Ascending aorta (tissue), 2 donors: ENCODE results near the gene TIMM9. TPM values are rescaled to one million over a fixed set of nuclear protein-coding genes. Genes with fewer than 3 reads are reported as not detected.

Source experiments
- DNase-seq, 2 donors: peaks; one replicate each; pipeline ENCODE4 v3.0.0-alpha.2; 2019; ENCODE audit warnings: low spot score in 2 of 2
- H3K27ac ChIP-seq, 2 donors: fragments of 200-600 bp; sonication (generic); one replicate each; pipeline ENCODE4 v1.5.1; 2016 to 2017; ENCODE audit warnings: mild to moderate bottlenecking in 1 of 2
- H3K27me3 ChIP-seq: fragments of 200-600 bp; sonication (generic); one replicate; pipeline ENCODE4 v1.5.1; 2017
- H3K36me3 ChIP-seq, 2 donors: fragments of 200-600 bp; sonication (generic); one replicate each; pipeline ENCODE4 v1.5.1; 2016
- H3K4me1 ChIP-seq, 2 donors: fragments of 200-600 bp; sonication (generic); one replicate each; pipeline ENCODE4 v1.5.1; 2016 to 2017; ENCODE audit warnings: mild to moderate bottlenecking in 1 of 2
- H3K4me3 ChIP-seq, 2 donors: fragments of 200-600 bp; sonication (generic); one replicate each; pipeline ENCODE4 v1.5.1; 2016 to 2017; ENCODE audit warnings: mild to moderate bottlenecking in 1 of 2
- H3K9me3 ChIP-seq, 2 donors: fragments of 200-600 bp; sonication (generic); one replicate each; pipeline ENCODE4 v1.5.1; 2016
- CTCF ChIP-seq, 3 experiments: fragments of 200-600 bp in 2 of 3; fragments of 450-650 bp in 1 of 3; sonication (generic) in 2 of 3; IDR thresholded peaks; one replicate each; pipeline ENCODE4 v1.5.1; 2016 to 2019; ENCODE audit warnings: antibody characterized with exemption in 3 of 3, mild to moderate bottlenecking in 1 of 3, moderate library complexity in 1 of 3
- intact Hi-C: fragments of 100-400 bp; cut with DNase I; formaldehyde crosslinking; loops from one replicate; pipeline ENCODE4 v1.15.1; 2023
- total RNA-seq: library from RNA; depleted of rRNA; stranded (reverse); fragments of >200 nt; gene quantifications from one replicate; pipeline ENCODE4 v1.1.0, GENCODE V29; 2016

TIMM9 gene
- total RNA-seq, result 0.96 TPM

- Histone ChIP-seq H3K9me3 (no peaks in the 10 kb centered on the region), H3K4me3 (peak within 1 kb of the TSS; percentile 66 to 94), H3K27me3 (no peaks in the 10 kb centered on the region), H3K36me3 (peaks cover 6% of the 10 kb centered on the region in 2 donors), H3K27ac (peak within 1 kb of the TSS; percentile 85 to 91), H3K4me1 (peaks cover 0 to 12% of the 10 kb centered on the region in 2 donors)
- no peak for TF ChIP-seq CTCF (IDR thresholded peaks at IDR 0.05)
- DNase-seq, result peak; percentile 88 to 98
- intact Hi-C loops, result loop anchor here (2.0 to 5.0 kb wide), 4 partner anchors 129 to 1820 kb away; partner anchors contain the start of genes AP5M1, ARID4A, DAAM1 and EXOC5
Observed at GRCh38 chr14:58427281-58428117, at the start of gene TIMM9, which contains the start of gene KIAA0586. Gene TIMM9, minus strand, starts transcription at chr14:58427531. Its CDS starts 15,586 bp downstream, at chr14:58411945. Gene KIAA0586, plus strand, starts transcription at chr14:58427719. Its CDS starts 546 bp downstream, at chr14:58428265.

- intact Hi-C loops, result no loop called here
- Histone ChIP-seq H3K27ac (no peak overlapping the region), H3K4me3 (no peak overlapping the region), H3K27me3 (no peaks in the 10 kb centered on the region), H3K9me3 (no peaks in the 10 kb centered on the region), H3K36me3 (peaks cover 17 to 23% of the 10 kb centered on the region in 2 donors), H3K4me1 (no peaks in the 10 kb centered on the region)
- TF ChIP-seq CTCF (IDR thresholded peaks at IDR 0.05), result no peak
- DNase-seq, result no peak
Observed at GRCh38 chr14:58476320-58476719, 49.0 kb upstream of the TIMM9 start.

GRCh38 chr14:58469309-58469708 lies 42.0 kb upstream of the TIMM9 start:
- Histone ChIP-seq H3K36me3 (peaks cover 13 to 48% of the 10 kb centered on the region in 2 donors), H3K4me1 (no peaks in the 10 kb centered on the region), H3K27ac (no peak overlapping the region), H3K27me3 (no peaks in the 10 kb centered on the region), H3K9me3 (no peaks in the 10 kb centered on the region), H3K4me3 (no peak overlapping the region)
- no peak for TF ChIP-seq CTCF (IDR thresholded peaks at IDR 0.05)
- intact Hi-C loops, result no loop called here
- no peak for DNase-seq

- H3K9me3 ChIP-seq, result no peaks in the 10 kb centered on the region
- no peak for DNase-seq
- no peak overlapping the region for H3K27ac ChIP-seq
- H3K4me1 ChIP-seq, result no peaks in the 10 kb centered on the region
- intact Hi-C loops, result no loop called here
- H3K27me3 ChIP-seq, result no peaks in the 10 kb centered on the region
- H3K36me3 ChIP-seq, result peaks cover 26 to 56% of the 10 kb centered on the region in 2 donors
- TF ChIP-seq CTCF (IDR thresholded peaks at IDR 0.05), result no peak
- no peak overlapping the region for H3K4me3 ChIP-seq
Observed at GRCh38 chr14:58467575-58467974, 40.2 kb upstream of the TIMM9 start.

- Histone ChIP-seq H3K4me3 (no peak overlapping the region), H3K27ac (no peak overlapping the region), H3K36me3 (peaks cover 27 to 57% of the 10 kb centered on the region in 2 donors), H3K27me3 (no peaks in the 10 kb centered on the region), H3K9me3 (no peaks in the 10 kb centered on the region), H3K4me1 (no peaks in the 10 kb centered on the region)
- no peak for TF ChIP-seq CTCF (IDR thresholded peaks at IDR 0.05)
- intact Hi-C loops, result no loop called here
- no peak for DNase-seq
Observed at GRCh38 chr14:58466459-58466858, 39.1 kb upstream of the TIMM9 start.
